GM12878 (cell line): Measurements from ENCODE around the gene CREB5. TPM values are rescaled to one million over a fixed set of nuclear protein-coding genes. Genes with fewer than 3 reads are reported as not detected.

ENCODE experiments used
- ATAC-seq: fragments of 200-7000 bp; cut with Tn5 transposase; 3 replicates; pipeline ENCODE4 v1.9.1; 2020; ENCODE audit warnings: mild to moderate bottlenecking, moderate library complexity
- BruUV-seq: library from RNA; stranded (reverse); fragments of 400-500 nt; replicated peaks from 2 replicates; lab custom pipeline; 2021; lab: Mats Ljungman, UMichigan
- CTCF ChIA-PET: fragments of 300-600 bp; sonication (Branson Sonifier 250); formaldehyde crosslinking; extraction: SDS; loops from one replicate; lab custom pipeline; 2021; ENCODE audit warnings: inconsistent platforms; lab: Yijun Ruan, JAX
- POLR2A ChIA-PET: fragments of 350-600 bp; formaldehyde crosslinking; extraction: SDS; loops from one replicate; lab custom pipeline; 2021; ENCODE audit warnings: inconsistent platforms; lab: Charles Lee
- RAD21 ChIA-PET: fragments of 300-600 bp; sonication (Branson Sonifier 250); formaldehyde crosslinking; loops from one replicate; lab custom pipeline; 2023; ENCODE audit warnings: antibody characterized with exemption; ENCODE audit not compliant: unreplicated experiment; lab: Charles Lee
- SMC1A ChIA-PET: fragments of 300-600 bp; sonication (Branson Sonifier 250); formaldehyde crosslinking; loops from one replicate; lab custom pipeline; 2023; ENCODE audit not compliant: unreplicated experiment, uncharacterized antibody; lab: Charles Lee
- DNase-seq: peaks from one replicate; pipeline ENCODE4 v3.0.0-alpha.2; 2011; ENCODE audit warnings: low read depth, low spot score
- FAIRE-seq: peaks from 3 replicates; lab custom pipeline; 2011; peaks lifted over from hg19 to GRCh38; lab: Jason Lieb, UNC
- H2AFZ ChIP-seq: 2 replicates; pipeline ENCODE4 v1.6.0; 2011; ENCODE audit warnings: low read depth, low read length, control low read depth; ENCODE audit not compliant: control insufficient read depth
- H3K27ac ChIP-seq: 2 replicates; pipeline ENCODE4 v1.5.1; 2011; ENCODE audit warnings: control low read depth; ENCODE audit not compliant: control insufficient read depth, insufficient read depth
- H3K27me3 ChIP-seq, 2 experiments: replicated peaks in 1 of 2; 2 replicates each; pipeline versions ENCODE4 v1.6.0 to v1.6.1; 2011; ENCODE audit warnings: low read length in 1 of 2; ENCODE audit not compliant: control insufficient read depth in 2 of 2, insufficient read depth in 2 of 2
- H3K36me3 ChIP-seq, 2 experiments: 2 replicates each; pipeline ENCODE4 v1.5.1; 2011; ENCODE audit warnings: low read length in 1 of 2; ENCODE audit not compliant: control insufficient read depth in 2 of 2, insufficient read depth in 2 of 2
- H3K4me1 ChIP-seq: 2 replicates; pipeline ENCODE4 v1.6.1; 2011; ENCODE audit warnings: mild to moderate bottlenecking, low read length, moderate library complexity, mixed read lengths; ENCODE audit not compliant: control insufficient read depth, insufficient read depth
- H3K4me2 ChIP-seq: 2 replicates; pipeline ENCODE4 v1.6.0; 2011; ENCODE audit warnings: control low read depth; ENCODE audit not compliant: control insufficient read depth, insufficient read depth
- H3K4me3 ChIP-seq: fragments of 200-600 bp; sonication (generic); 2 replicates; pipeline ENCODE4 v1.5.1; 2016
- H3K79me2 ChIP-seq: 2 replicates; pipeline ENCODE4 v1.6.0; 2011; ENCODE audit warnings: low read length; ENCODE audit not compliant: control insufficient read depth, insufficient read depth
- H3K9ac ChIP-seq: 2 replicates; pipeline ENCODE4 v1.8.0; 2011; ENCODE audit warnings: low read length, control low read depth, mixed read lengths; ENCODE audit not compliant: control insufficient read depth, insufficient read depth
- H3K9me3 ChIP-seq: replicated peaks from 3 replicates; pipeline ENCODE4 v1.5.1; 2011; ENCODE audit warnings: mild to moderate bottlenecking, low read length; ENCODE audit not compliant: control insufficient read depth, insufficient read depth
- H4K20me1 ChIP-seq: 2 replicates; pipeline ENCODE4 v1.6.0; 2011; ENCODE audit not compliant: control insufficient read depth, insufficient read depth
- CHD1 ChIP-seq: IDR thresholded peaks from 2 replicates; pipeline ENCODE4 v1.6.1; 2012; ENCODE audit warnings: low read depth, low read length, improper control_type of control experiment
- CHD2 ChIP-seq: IDR thresholded peaks from 2 replicates; pipeline ENCODE4 v1.6.1; 2011; ENCODE audit warnings: low read depth, low read length, improper control_type of control experiment, borderline replicate concordance
- CREM ChIP-seq: IDR thresholded peaks from 2 replicates; pipeline ENCODE4 v1.6.1; 2014; ENCODE audit warnings: antibody characterized with exemption, low read depth
- FOS ChIP-seq: IDR thresholded peaks from 3 replicates; pipeline ENCODE4 v1.6.1; 2011; ENCODE audit warnings: borderline replicate concordance; ENCODE audit not compliant: insufficient read length; ENCODE audit errors: extremely low read depth
- IKZF2 ChIP-seq, 2 experiments: fragments of 450-650 bp; IDR thresholded peaks; 2 replicates each; pipeline ENCODE4 v1.6.1; 2017; ENCODE audit warnings: mild to moderate bottlenecking in 2 of 2, moderate library complexity in 2 of 2
- PML ChIP-seq: IDR thresholded peaks from 2 replicates; pipeline ENCODE4 v1.6.1; 2012; ENCODE audit warnings: low read length, inconsistent platforms
- POLR2AphosphoS5 ChIP-seq: IDR thresholded peaks from 2 replicates; pipeline ENCODE4 v1.6.1; 2011; ENCODE audit warnings: mild to moderate bottlenecking, low read length, inconsistent platforms
- RAD51 ChIP-seq: fragments of 450-650 bp; IDR thresholded peaks from 2 replicates; pipeline ENCODE4 v1.6.1; 2016; ENCODE audit warnings: moderate library complexity, mild to moderate bottlenecking, inconsistent platforms
- SREBF1 ChIP-seq: IDR thresholded peaks from 2 replicates; pipeline ENCODE4 v1.6.1; 2012; ENCODE audit warnings: mild to moderate bottlenecking, low read length
- TCF7 ChIP-seq: IDR thresholded peaks from 2 replicates; pipeline ENCODE4 v1.6.1; 2014; ENCODE audit warnings: antibody characterized with exemption, borderline replicate concordance
- YBX1 ChIP-seq: fragments of 450-650 bp; IDR thresholded peaks from 2 replicates; pipeline ENCODE4 v1.6.1; 2016; ENCODE audit warnings: antibody characterized with exemption
- ZNF384 ChIP-seq: IDR thresholded peaks from 2 replicates; pipeline ENCODE4 v1.6.1; 2012; ENCODE audit warnings: low read depth, mild to moderate bottlenecking, low read length, improper control_type of control experiment, borderline replicate concordance
- WGBS: methylation state at CpG from one replicate; pipeline ENCODE4 v1.1.6; 2016; ENCODE audit warnings: low lambda C conversion rate; ENCODE audit not compliant: insufficient replicate concordance, insufficient coverage; ENCODE audit errors: missing lambda C conversion rate; 5-methylcytosine and 5-hydroxymethylcytosine counted together
- in situ Hi-C: fragments of 300-500 bp; cut with MboI; formaldehyde crosslinking; loops from 9 replicates; pipeline ENCODE4 v1.14.3; 2018; ENCODE audit warnings: mixed read lengths
- intact Hi-C: fragments of 100-400 bp; cut with micrococcal nuclease; formaldehyde crosslinking; loops from one replicate; pipeline ENCODE4 v1.14.2; 2022; ENCODE audit not compliant: unreplicated experiment
- polyA plus RNA-seq, 11 experiments: library from polyadenylated mRNA; depleted of rRNA in 4 of 11; unstranded in 6 of 11; stranded (reverse) in 5 of 11; fragments of >200 nt; fragmentation: Nextera tagmentation in 4 of 11; fragmentation: Illumina TruSeq in 1 of 11; extraction: Ambion mirVana in 4 of 11; extraction: Trizol in 1 of 11; gene quantifications; 1 replicate in 1 of 11; 2 replicates in 10 of 11; pipeline versions ENCODE4 v1.2.1 to v1.2.3, GENCODE V29; 2011 to 2016; ENCODE audit warnings: inconsistent platforms in 2 of 11, missing spikeins in 2 of 11, low read depth in 1 of 11
- total RNA-seq, 4 experiments: library from RNA; depleted of rRNA in 3 of 4; stranded (reverse); fragments of >200 nt in 3 of 4; fragmentation: Illumina TruSeq in 1 of 4; extraction: Trizol in 1 of 4; gene quantifications; 2 replicates each; pipeline versions ENCODE4 v1.2.1 to v1.2.3, GENCODE V29; 2013 to 2021
- TF ChIP-seq, protein P1 (sequence below): fragments of 450-650 bp; IDR thresholded peaks from 2 replicates; pipeline ENCODE4 v1.6.1; 2016; ENCODE audit warnings: mild to moderate bottlenecking
- TF ChIP-seq, protein P2 (sequence below): fragments of 450-650 bp; IDR thresholded peaks from 2 replicates; pipeline ENCODE4 v1.6.1; 2017; ENCODE audit warnings: antibody characterized with exemption, mild to moderate bottlenecking, moderate library complexity
- TF ChIP-seq, protein P3 (sequence below): IDR thresholded peaks from 2 replicates; pipeline ENCODE4 v1.6.1; 2012; ENCODE audit warnings: low read length, inconsistent platforms
- TF ChIP-seq, protein P4 (sequence below): IDR thresholded peaks from 2 replicates; pipeline ENCODE4 v1.6.1; 2011; ENCODE audit warnings: mild to moderate bottlenecking, low read depth, low read length, moderate library complexity; ENCODE audit not compliant: insufficient replicate concordance
- TF ChIP-seq, protein P5 (sequence below): fragments of 450-650 bp; IDR thresholded peaks from 2 replicates; pipeline ENCODE4 v1.6.1; 2014; ENCODE audit warnings: mild to moderate bottlenecking

The CREB5 gene
- total and polyA plus RNA-seq, 10 of the 15 experiments (the other 5 are each of a cell fraction or from before 2014, with no cell fraction given) = 12.9 to 74.1 (median 53.0) TPM

DNA sequence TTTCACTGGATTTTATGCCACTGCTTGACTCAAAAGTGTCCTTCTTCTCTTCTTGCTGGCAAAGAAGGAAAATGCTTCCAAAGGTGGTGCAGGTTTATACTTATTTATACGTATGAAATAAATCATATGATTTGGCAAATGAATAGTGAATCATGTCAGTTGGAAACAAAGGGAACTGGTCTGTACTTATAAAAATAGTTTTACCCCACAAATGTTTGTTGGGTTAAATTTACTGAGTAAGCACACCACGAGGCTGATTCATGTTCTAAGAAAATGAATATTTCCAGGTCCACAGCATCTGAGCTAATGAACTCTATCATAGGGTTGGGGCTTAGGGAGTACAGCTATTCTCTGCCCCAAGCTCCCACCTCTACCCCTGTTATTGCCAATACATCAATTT is 313.6 kb downstream of the CREB5 start:
- H3K79me2 ChIP-seq = no peaks in the 10 kb centered on the region
- no peaks in the 10 kb centered on the region for H3K27me3 ChIP-seq
- FAIRE-seq = no peak
- ChIA-PET CTCF (interaction anchor here (1.7 kb wide), 1 partner anchor 12 kb away, joined by 6 read pairs; no protein-coding TSS in a partner anchor), POLR2A (no interaction called here), SMC1A (interaction anchor here (0.6 to 1.3 kb wide), 3 partner anchors 9 to 395 kb away, joined by 3 to 5 read pairs (median 3); no protein-coding TSS in a partner anchor), RAD21 (no interaction called here)
- no TSS peak for BruUV-seq
- in situ Hi-C loops (no loop called here), intact Hi-C loops (no loop called here)
- ATAC-seq = no peak
- no peak overlapping the region for H3K4me2 ChIP-seq
- DNase-seq = no peak
- 36% methylated on average over 2 of the region's 2 CpGs for WGBS
- no peak overlapping the region for H3K4me3 ChIP-seq
- H3K27ac ChIP-seq = no peak overlapping the region
- no peak overlapping the region for H2AFZ ChIP-seq
- H3K9me3 ChIP-seq = no peaks in the 10 kb centered on the region
- H3K36me3 ChIP-seq = peaks cover 0 to 7% of the 10 kb centered on the region in 2 experiments; a peak in 2 of 4 replicates
- H3K9ac ChIP-seq = no peak overlapping the region
- no peaks in the 10 kb centered on the region for H4K20me1 ChIP-seq
- no peaks in the 10 kb centered on the region for H3K4me1 ChIP-seq
- no peak for TF ChIP-seq IKZF2 (IDR thresholded peaks at IDR 0.05)
- TF ChIP-seq, protein P1, sequence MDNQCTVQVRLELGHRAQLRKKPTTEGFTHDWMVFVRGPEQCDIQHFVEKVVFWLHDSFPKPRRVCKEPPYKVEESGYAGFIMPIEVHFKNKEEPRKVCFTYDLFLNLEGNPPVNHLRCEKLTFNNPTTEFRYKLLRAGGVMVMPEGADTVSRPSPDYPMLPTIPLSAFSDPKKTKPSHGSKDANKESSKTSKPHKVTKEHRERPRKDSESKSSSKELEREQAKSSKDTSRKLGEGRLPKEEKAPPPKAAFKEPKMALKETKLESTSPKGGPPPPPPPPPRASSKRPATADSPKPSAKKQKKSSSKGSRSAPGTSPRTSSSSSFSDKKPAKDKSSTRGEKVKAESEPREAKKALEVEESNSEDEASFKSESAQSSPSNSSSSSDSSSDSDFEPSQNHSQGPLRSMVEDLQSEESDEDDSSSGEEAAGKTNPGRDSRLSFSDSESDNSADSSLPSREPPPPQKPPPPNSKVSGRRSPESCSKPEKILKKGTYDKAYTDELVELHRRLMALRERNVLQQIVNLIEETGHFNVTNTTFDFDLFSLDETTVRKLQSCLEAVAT = no peak
- TF ChIP-seq CREM = no peak
- TF ChIP-seq ZNF384 = no peak
- TF ChIP-seq CHD1 = no peak
- no peak for TF ChIP-seq YBX1
- TF ChIP-seq, protein P2, sequence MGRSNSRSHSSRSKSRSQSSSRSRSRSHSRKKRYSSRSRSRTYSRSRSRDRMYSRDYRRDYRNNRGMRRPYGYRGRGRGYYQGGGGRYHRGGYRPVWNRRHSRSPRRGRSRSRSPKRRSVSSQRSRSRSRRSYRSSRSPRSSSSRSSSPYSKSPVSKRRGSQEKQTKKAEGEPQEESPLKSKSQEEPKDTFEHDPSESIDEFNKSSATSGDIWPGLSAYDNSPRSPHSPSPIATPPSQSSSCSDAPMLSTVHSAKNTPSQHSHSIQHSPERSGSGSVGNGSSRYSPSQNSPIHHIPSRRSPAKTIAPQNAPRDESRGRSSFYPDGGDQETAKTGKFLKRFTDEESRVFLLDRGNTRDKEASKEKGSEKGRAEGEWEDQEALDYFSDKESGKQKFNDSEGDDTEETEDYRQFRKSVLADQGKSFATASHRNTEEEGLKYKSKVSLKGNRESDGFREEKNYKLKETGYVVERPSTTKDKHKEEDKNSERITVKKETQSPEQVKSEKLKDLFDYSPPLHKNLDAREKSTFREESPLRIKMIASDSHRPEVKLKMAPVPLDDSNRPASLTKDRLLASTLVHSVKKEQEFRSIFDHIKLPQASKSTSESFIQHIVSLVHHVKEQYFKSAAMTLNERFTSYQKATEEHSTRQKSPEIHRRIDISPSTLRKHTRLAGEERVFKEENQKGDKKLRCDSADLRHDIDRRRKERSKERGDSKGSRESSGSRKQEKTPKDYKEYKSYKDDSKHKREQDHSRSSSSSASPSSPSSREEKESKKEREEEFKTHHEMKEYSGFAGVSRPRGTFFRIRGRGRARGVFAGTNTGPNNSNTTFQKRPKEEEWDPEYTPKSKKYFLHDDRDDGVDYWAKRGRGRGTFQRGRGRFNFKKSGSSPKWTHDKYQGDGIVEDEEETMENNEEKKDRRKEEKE = no peak
- TF ChIP-seq, protein P3, sequence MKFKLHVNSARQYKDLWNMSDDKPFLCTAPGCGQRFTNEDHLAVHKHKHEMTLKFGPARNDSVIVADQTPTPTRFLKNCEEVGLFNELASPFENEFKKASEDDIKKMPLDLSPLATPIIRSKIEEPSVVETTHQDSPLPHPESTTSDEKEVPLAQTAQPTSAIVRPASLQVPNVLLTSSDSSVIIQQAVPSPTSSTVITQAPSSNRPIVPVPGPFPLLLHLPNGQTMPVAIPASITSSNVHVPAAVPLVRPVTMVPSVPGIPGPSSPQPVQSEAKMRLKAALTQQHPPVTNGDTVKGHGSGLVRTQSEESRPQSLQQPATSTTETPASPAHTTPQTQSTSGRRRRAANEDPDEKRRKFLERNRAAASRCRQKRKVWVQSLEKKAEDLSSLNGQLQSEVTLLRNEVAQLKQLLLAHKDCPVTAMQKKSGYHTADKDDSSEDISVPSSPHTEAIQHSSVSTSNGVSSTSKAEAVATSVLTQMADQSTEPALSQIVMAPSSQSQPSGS = no peak
- TF ChIP-seq, protein P4, sequence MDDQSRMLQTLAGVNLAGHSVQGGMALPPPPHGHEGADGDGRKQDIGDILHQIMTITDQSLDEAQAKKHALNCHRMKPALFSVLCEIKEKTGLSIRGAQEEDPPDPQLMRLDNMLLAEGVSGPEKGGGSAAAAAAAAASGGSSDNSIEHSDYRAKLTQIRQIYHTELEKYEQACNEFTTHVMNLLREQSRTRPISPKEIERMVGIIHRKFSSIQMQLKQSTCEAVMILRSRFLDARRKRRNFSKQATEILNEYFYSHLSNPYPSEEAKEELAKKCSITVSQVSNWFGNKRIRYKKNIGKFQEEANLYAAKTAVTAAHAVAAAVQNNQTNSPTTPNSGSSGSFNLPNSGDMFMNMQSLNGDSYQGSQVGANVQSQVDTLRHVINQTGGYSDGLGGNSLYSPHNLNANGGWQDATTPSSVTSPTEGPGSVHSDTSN = no peak
- TF ChIP-seq POLR2AphosphoS5 = no peak
- TF ChIP-seq SREBF1 = no peak
- TF ChIP-seq, protein P5, sequence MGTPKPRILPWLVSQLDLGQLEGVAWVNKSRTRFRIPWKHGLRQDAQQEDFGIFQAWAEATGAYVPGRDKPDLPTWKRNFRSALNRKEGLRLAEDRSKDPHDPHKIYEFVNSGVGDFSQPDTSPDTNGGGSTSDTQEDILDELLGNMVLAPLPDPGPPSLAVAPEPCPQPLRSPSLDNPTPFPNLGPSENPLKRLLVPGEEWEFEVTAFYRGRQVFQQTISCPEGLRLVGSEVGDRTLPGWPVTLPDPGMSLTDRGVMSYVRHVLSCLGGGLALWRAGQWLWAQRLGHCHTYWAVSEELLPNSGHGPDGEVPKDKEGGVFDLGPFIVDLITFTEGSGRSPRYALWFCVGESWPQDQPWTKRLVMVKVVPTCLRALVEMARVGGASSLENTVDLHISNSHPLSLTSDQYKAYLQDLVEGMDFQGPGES = no peak
- no peak for TF ChIP-seq CHD2
- no peak for TF ChIP-seq TCF7
- TF ChIP-seq FOS = no peak
- TF ChIP-seq RAD51 = no peak
- TF ChIP-seq PML = no peak
